SH-SY5Y (cell line): ENCODE results near the gene SAPCD1.

Experiments used
- GATA2 ChIP-seq: IDR thresholded peaks from 2 replicates; pipeline ENCODE4 v1.6.1; 2011; ENCODE audit warnings: mild to moderate bottlenecking, low read depth, low read length
- GATA3 ChIP-seq: IDR thresholded peaks from 2 replicates; pipeline ENCODE4 v1.6.1; 2011; ENCODE audit warnings: low read depth, mild to moderate bottlenecking, low read length, moderate library complexity

DNA sequence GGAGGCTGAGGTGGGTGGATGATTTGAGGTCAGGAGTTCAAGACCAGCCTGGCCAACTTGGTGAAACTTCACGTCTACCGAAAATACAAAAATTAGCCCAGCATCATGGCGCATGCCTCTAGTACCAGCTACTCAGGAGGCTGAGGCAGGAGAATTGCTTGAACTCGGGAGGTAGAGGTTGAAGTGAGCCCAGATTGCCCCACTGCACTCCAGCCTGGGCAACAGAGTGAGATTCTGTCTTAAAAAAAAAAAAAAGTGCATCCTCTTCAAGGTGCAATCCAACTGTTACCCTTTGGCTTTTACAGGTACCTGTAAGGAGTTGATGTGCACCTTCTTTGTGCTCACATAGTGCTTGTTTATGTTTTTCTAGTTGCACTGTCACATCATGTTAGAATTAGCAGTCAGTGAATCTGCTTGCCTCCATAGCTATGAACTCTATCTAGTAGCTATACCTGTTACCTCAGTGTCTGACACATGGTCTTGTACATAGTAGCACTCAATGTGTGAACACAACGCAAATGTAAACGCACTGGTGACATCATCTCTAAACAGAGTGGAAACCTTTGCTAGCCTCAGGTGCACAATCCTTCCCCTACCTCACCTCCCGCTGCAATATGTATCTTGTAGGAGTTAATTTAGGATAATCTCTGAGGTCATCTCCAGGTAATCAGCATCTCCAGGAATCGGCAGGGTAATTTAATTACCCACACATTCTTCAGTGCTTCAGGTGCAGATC is 13.0 kb upstream of the SAPCD1 start:
- no peak for TF ChIP-seq GATA2
- no peak for TF ChIP-seq GATA3
